BE2C (cell line): Measurements from ENCODE around the gene PRAC2.
A peak's percentile ranks its signal among the peaks of the same experiment; 100 is the strongest.

Source experiments
- DNase-seq: peaks from one replicate; pipeline ENCODE4 v3.0.0-alpha.2; 2020
- H3K27me3 ChIP-seq: fragments of 250-450 bp; sonication (Bioruptor Pico); 2 replicates; pipeline ENCODE4 v1.5.1; 2020; ENCODE audit warnings: mild to moderate bottlenecking
- H3K36me3 ChIP-seq: fragments of 250-450 bp; sonication (Bioruptor Pico); 2 replicates; pipeline ENCODE4 v1.5.1; 2020; ENCODE audit warnings: mild to moderate bottlenecking
- H3K4me1 ChIP-seq: fragments of 250-450 bp; sonication (Bioruptor Pico); 2 replicates; pipeline ENCODE4 v1.5.1; 2020
- H3K4me3 ChIP-seq: 2 replicates; pipeline ENCODE4 v1.5.1; 2011; ENCODE audit warnings: low read depth, low read length
- H3K9me3 ChIP-seq: fragments of 250-450 bp; sonication (Bioruptor Pico); 2 replicates; pipeline ENCODE4 v1.5.1; 2020
- CTCF ChIP-seq: IDR thresholded peaks from 2 replicates; pipeline ENCODE4 v1.5.1; 2012; ENCODE audit warnings: mild to moderate bottlenecking, low read depth, low read length

PRAC2 gene

DNA sequence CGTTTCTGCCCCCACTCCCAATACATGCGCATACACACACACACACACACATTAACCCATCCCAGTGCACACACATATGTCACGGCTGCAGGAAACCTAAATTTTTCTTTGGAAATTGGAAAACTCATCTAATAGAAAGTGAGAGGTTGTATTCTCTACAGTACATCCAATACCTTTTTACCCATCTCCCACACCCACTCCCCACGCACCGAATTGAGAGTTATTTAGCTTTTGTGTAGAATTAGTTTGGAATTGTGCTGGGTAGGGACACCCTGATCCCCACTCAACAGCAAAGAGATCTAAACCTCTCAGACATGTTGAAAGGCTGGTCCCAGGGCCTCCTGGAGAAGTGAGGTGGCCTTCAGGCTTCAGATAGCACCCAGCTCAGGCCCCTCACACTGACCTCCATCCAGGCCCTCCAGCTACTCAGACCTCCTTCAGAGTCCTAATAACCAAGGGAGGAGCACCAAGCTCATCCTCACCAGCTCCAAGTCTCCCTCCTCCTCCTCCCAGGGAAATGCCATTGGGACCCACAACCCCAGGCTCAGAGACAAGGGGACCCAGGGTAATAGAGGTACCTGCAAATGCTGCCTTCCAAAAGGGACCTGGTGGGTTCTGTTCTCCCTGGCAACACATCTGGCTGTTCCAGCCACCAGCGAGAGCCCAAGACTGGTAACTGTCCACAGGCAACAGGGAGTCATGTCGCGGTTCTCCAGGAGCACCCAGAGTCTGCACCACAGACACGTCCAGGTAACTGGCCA, 4.6 kb downstream of the PRAC2 start:
- peaks cover 98% of the 10 kb centered on the region for H3K27me3 ChIP-seq
- no peaks in the 10 kb centered on the region for H3K4me1 ChIP-seq
- no peak for DNase-seq
- H3K9me3 ChIP-seq: no peaks in the 10 kb centered on the region
- H3K36me3 ChIP-seq: no peaks in the 10 kb centered on the region
- no peak for TF ChIP-seq CTCF
- no peak overlapping the region for H3K4me3 ChIP-seq

- peak; percentile 58 for DNase-seq
- Histone ChIP-seq H3K9me3 (no peaks in the 10 kb centered on the region), H3K4me3 (peak within 1 kb of the TSS; percentile 36), H3K27me3 (peaks cover 98% of the 10 kb centered on the region), H3K4me1 (no peaks in the 10 kb centered on the region), H3K36me3 (no peaks in the 10 kb centered on the region)
- TF ChIP-seq CTCF: no peak
Observed at GRCh38 chr17:48728232-48729231, 5.5 kb downstream of the PRAC2 start, which contains the start of gene HOXB13. Gene HOXB13 (minus strand): TSS chr17:48728750. CDS start chr17:48728593, 157 bp downstream.

GRCh38 chr17:48729335-48730239, 6.6 kb downstream of the PRAC2 start:
- DNase-seq: no peak
- Histone ChIP-seq H3K4me3 (no peak overlapping the region), H3K9me3 (no peaks in the 10 kb centered on the region), H3K4me1 (no peaks in the 10 kb centered on the region), H3K36me3 (no peaks in the 10 kb centered on the region), H3K27me3 (peaks cover 98% of the 10 kb centered on the region)
- no peak for TF ChIP-seq CTCF

GRCh38 chr17:48730240-48730550, 7.2 kb downstream of the PRAC2 start:
- Histone ChIP-seq H3K36me3 (no peaks in the 10 kb centered on the region), H3K4me3 (no peak overlapping the region), H3K27me3 (peaks cover 98% of the 10 kb centered on the region), H3K9me3 (no peaks in the 10 kb centered on the region), H3K4me1 (no peaks in the 10 kb centered on the region)
- DNase-seq: no peak
- TF ChIP-seq CTCF: no peak

- H3K9me3 ChIP-seq: no peaks in the 10 kb centered on the region
- no peaks in the 10 kb centered on the region for H3K4me1 ChIP-seq
- H3K36me3 ChIP-seq: no peaks in the 10 kb centered on the region
- DNase-seq: no peak
- TF ChIP-seq CTCF: no peak
- peaks cover 98% of the 10 kb centered on the region for H3K27me3 ChIP-seq
- H3K4me3 ChIP-seq: no peak overlapping the region
Observed at GRCh38 chr17:48731355-48731754, 8.4 kb downstream of the PRAC2 start.
